IMR-90 (cell line): Measurements from ENCODE around the gene OR2T11. TPM values are rescaled to one million over a fixed set of nuclear protein-coding genes. Genes with fewer than 3 reads are reported as not detected.

ENCODE experiments used
- ATAC-seq: fragments of 200-7000 bp; cut with Tn5 transposase; 2 replicates; pipeline ENCODE4 v1.9.1; 2020; ENCODE audit warnings: low read depth, mild to moderate bottlenecking, moderate library complexity
- BruUV-seq: library from RNA; stranded (reverse); fragments of 400-500 nt; replicated peaks from 2 replicates; lab custom pipeline; 2021; lab: Mats Ljungman, UMichigan
- CTCF ChIA-PET: fragments of 300-600 bp; formaldehyde crosslinking; extraction: SDS; loops from one replicate; lab custom pipeline; 2021; ENCODE audit warnings: antibody characterized with exemption; lab: Yijun Ruan, JAX
- POLR2A ChIA-PET: fragments of 300-600 bp; sonication (Branson Sonifier 250); formaldehyde crosslinking; loops from one replicate; lab custom pipeline; 2022; ENCODE audit warnings: antibody characterized with exemption; ENCODE audit not compliant: unreplicated experiment; lab: Charles Lee
- DNase-seq: peaks from one replicate; pipeline ENCODE4 v3.0.0; 2013
- H2AFZ ChIP-seq: replicated peaks from 2 replicates; pipeline ENCODE3; 2013; ENCODE audit warnings: low read length, mild to moderate bottlenecking; ENCODE audit not compliant: poor library complexity
- H2AK5ac ChIP-seq: 2 replicates; pipeline ENCODE4 v1.6.1; 2013; ENCODE audit warnings: low read depth, low read length, inconsistent platforms
- H2AK9ac ChIP-seq: replicated peaks from 2 replicates; pipeline ENCODE3; 2013; ENCODE audit warnings: mild to moderate bottlenecking, low read depth, low read length, moderate library complexity; ENCODE audit not compliant: poor library complexity
- H2BK120ac ChIP-seq: 2 replicates; pipeline ENCODE4 v1.6.1; 2013; ENCODE audit warnings: low read depth, low read length, inconsistent platforms
- H2BK15ac ChIP-seq: 3 replicates; pipeline ENCODE4 v1.6.1; 2013; ENCODE audit warnings: low read depth, low read length, inconsistent platforms
- H2BK20ac ChIP-seq: 2 replicates; pipeline ENCODE4 v1.6.1; 2013; ENCODE audit warnings: low read depth, mild to moderate bottlenecking, inconsistent platforms, low read length, moderate library complexity
- H2BK5ac ChIP-seq: 2 replicates; pipeline ENCODE4 v1.6.1; 2013; ENCODE audit warnings: mild to moderate bottlenecking, low read depth, low read length, inconsistent platforms; ENCODE audit not compliant: poor library complexity, severe bottlenecking
- H3K14ac ChIP-seq: replicated peaks from 2 replicates; pipeline ENCODE4 v1.6.1; 2013; ENCODE audit warnings: low read depth, low read length, inconsistent platforms
- H3K18ac ChIP-seq: 2 replicates; pipeline ENCODE4 v1.6.1; 2013; ENCODE audit warnings: low read depth, low read length, control low read depth
- H3K23ac ChIP-seq: 2 replicates; pipeline ENCODE4 v1.6.1; 2013; ENCODE audit warnings: low read depth, low read length, inconsistent platforms
- H3K27ac ChIP-seq: 2 replicates; pipeline ENCODE4 v1.5.1; 2013; ENCODE audit warnings: mild to moderate bottlenecking, control low read depth, low read length; ENCODE audit not compliant: insufficient read depth
- H3K27me3 ChIP-seq: 2 replicates; pipeline ENCODE4 v1.6.1; 2013; ENCODE audit warnings: low read length; ENCODE audit not compliant: control insufficient read depth, insufficient read depth
- H3K36me3 ChIP-seq: 2 replicates; pipeline ENCODE4 v1.6.1; 2013; ENCODE audit warnings: low read length, mixed read lengths; ENCODE audit not compliant: control insufficient read depth, insufficient read depth
- H3K4ac ChIP-seq: 2 replicates; pipeline ENCODE4 v1.6.1; 2013; ENCODE audit warnings: low read depth, low read length, inconsistent platforms
- H3K4me1 ChIP-seq: 2 replicates; pipeline ENCODE4 v1.6.1; 2013; ENCODE audit warnings: low read length, mixed read lengths; ENCODE audit not compliant: control insufficient read depth, insufficient read depth
- H3K4me2 ChIP-seq: 2 replicates; pipeline ENCODE4 v1.6.1; 2013; ENCODE audit warnings: low read depth, mild to moderate bottlenecking, control low read depth, low read length, moderate library complexity
- H3K4me3 ChIP-seq: 2 replicates; pipeline ENCODE4 v1.5.1; 2013; ENCODE audit warnings: low read depth, mild to moderate bottlenecking, control low read depth, low read length, moderate library complexity; ENCODE audit not compliant: insufficient read depth
- H3K56ac ChIP-seq: 2 replicates; pipeline ENCODE4 v1.6.1; 2013; ENCODE audit warnings: low read length, inconsistent platforms; ENCODE audit not compliant: insufficient read depth; ENCODE audit errors: extremely low read depth
- H3K79me1 ChIP-seq, 2 experiments: 2 replicates each; pipeline ENCODE4 v1.6.1; 2013; ENCODE audit warnings: low read length in 2 of 2, inconsistent platforms in 1 of 2, low read depth in 1 of 2
- H3K9ac ChIP-seq: 2 replicates; pipeline ENCODE4 v1.6.1; 2013; ENCODE audit warnings: low read depth, low read length, control low read depth
- H3K9me1 ChIP-seq: 2 replicates; pipeline ENCODE4 v1.6.1; 2013; ENCODE audit warnings: low read length, inconsistent platforms; ENCODE audit not compliant: insufficient read depth
- H3K9me3 ChIP-seq: 2 replicates; pipeline ENCODE4 v1.6.1; 2013; ENCODE audit warnings: low read length; ENCODE audit not compliant: control insufficient read depth, insufficient read depth
- H4K20me1 ChIP-seq: 2 replicates; pipeline ENCODE4 v1.6.1; 2013; ENCODE audit warnings: low read length, inconsistent platforms; ENCODE audit not compliant: insufficient read depth
- H4K5ac ChIP-seq: 2 replicates; pipeline ENCODE4 v1.6.1; 2013; ENCODE audit warnings: mild to moderate bottlenecking, low read depth, low read length, control low read depth
- H4K8ac ChIP-seq, 2 experiments: 2 replicates each; pipeline ENCODE4 v1.6.1; 2013; ENCODE audit warnings: low read depth in 2 of 2, low read length in 2 of 2, control low read depth in 1 of 2, inconsistent platforms in 1 of 2
- H4K91ac ChIP-seq: 2 replicates; pipeline ENCODE4 v1.6.1; 2013; ENCODE audit warnings: low read depth, low read length, inconsistent platforms; ENCODE audit not compliant: insufficient read depth
- BHLHE40 ChIP-seq: fragments of 150-350 bp; IDR thresholded peaks from 2 replicates; pipeline ENCODE4 v1.6.1; 2016; ENCODE audit warnings: mild to moderate bottlenecking, low read depth, low read length
- CEBPB ChIP-seq: IDR thresholded peaks from 2 replicates; pipeline ENCODE4 v1.6.1; 2012; ENCODE audit warnings: low read depth, low read length, improper control_type of control experiment
- CTCF ChIP-seq: conservative IDR thresholded peaks from 2 replicates; pipeline ENCODE4 v1.5.1; 2012; ENCODE audit warnings: mild to moderate bottlenecking, low read depth, low read length, improper control_type of control experiment
- ELK1 ChIP-seq: fragments of 150-350 bp; IDR thresholded peaks from 2 replicates; pipeline ENCODE4 v1.6.1; 2016; ENCODE audit warnings: low read depth, mild to moderate bottlenecking, low read length, moderate library complexity, borderline replicate concordance
- MAFK ChIP-seq: IDR thresholded peaks from 2 replicates; pipeline ENCODE4 v1.6.1; 2012; ENCODE audit warnings: low read depth, low read length, improper control_type of control experiment
- MXI1 ChIP-seq: IDR thresholded peaks from 2 replicates; pipeline ENCODE4 v1.6.1; 2012; ENCODE audit warnings: low read depth, mild to moderate bottlenecking, low read length, moderate library complexity, borderline replicate concordance
- NFE2L2 ChIP-seq: fragments of 150-350 bp; IDR thresholded peaks from 2 replicates; pipeline ENCODE4 v1.6.1; 2016; ENCODE audit warnings: low read depth, mild to moderate bottlenecking, low read length
- POLR2A ChIP-seq: IDR thresholded peaks from 2 replicates; pipeline ENCODE4 v1.6.1; 2012; ENCODE audit warnings: mild to moderate bottlenecking, low read depth, low read length
- RAD21 ChIP-seq: IDR thresholded peaks from 2 replicates; pipeline ENCODE4 v1.6.1; 2012; ENCODE audit warnings: low read length, improper control_type of control experiment
- RCOR1 ChIP-seq: IDR thresholded peaks from 2 replicates; pipeline ENCODE4 v1.6.1; 2012; ENCODE audit warnings: mild to moderate bottlenecking, low read length, improper control_type of control experiment; ENCODE audit not compliant: insufficient replicate concordance
- RFX5 ChIP-seq: IDR thresholded peaks from 2 replicates; pipeline ENCODE4 v1.8.0; 2012; ENCODE audit warnings: low read depth, mild to moderate bottlenecking, low read length, moderate library complexity
- SMC3 ChIP-seq: fragments of 150-350 bp; IDR thresholded peaks from 2 replicates; pipeline ENCODE4 v1.6.1; 2016; ENCODE audit warnings: low read depth, mild to moderate bottlenecking, antibody characterized with exemption, low read length, moderate library complexity
- USF2 ChIP-seq: fragments of 150-350 bp; IDR thresholded peaks from 2 replicates; pipeline ENCODE4 v1.6.1; 2017; ENCODE audit warnings: mild to moderate bottlenecking, antibody characterized with exemption, low read length, low read depth
- WGBS, 2 experiments: methylation state at CpG; one replicate each; pipeline versions ENCODE4 v1.1.5 to v1.1.7; 2013; ENCODE audit warnings: missing lambda C conversion rate in 2 of 2; ENCODE audit not compliant: insufficient read length in 1 of 2; ENCODE audit errors: extremely low coverage in 2 of 2; 5-methylcytosine and 5-hydroxymethylcytosine counted together
- dilution Hi-C: fragments of 300-500 bp; cut with HindIII; formaldehyde crosslinking; loops from one replicate; pipeline ENCODE4 v1.14.3; 2018; ENCODE audit warnings: low sequenced_read_pairs; ENCODE audit not compliant: unreplicated experiment
- in situ Hi-C: fragments of 300-500 bp; cut with MboI; formaldehyde crosslinking; loops from 3 replicates; pipeline ENCODE4 v1.14.3; 2019; ENCODE audit warnings: low sequenced_read_pairs, inconsistent platforms, mixed read lengths
- intact Hi-C: fragments of 100-400 bp; cut with micrococcal nuclease; formaldehyde crosslinking; loops from 2 replicates; pipeline ENCODE4 v1.10.0; 2022
- polyA plus RNA-seq, 3 experiments: library from polyadenylated mRNA; depleted of rRNA; stranded (reverse); fragments of >200 nt; gene quantifications; 2 replicates each; pipeline ENCODE4 v1.2.3, GENCODE V29; 2012; ENCODE audit warnings: low replicate concordance in 1 of 3
- total RNA-seq: library from RNA; depleted of rRNA; stranded (reverse); fragments of >200 nt; gene quantifications from 2 replicates; pipeline ENCODE4 v1.2.3, GENCODE V29; 2012

OR2T11 gene
- total and polyA plus RNA-seq, 2 of the 4 experiments (the other 2 are of a cell fraction) = not detected

- Histone ChIP-seq H2BK20ac (no peak overlapping the region), H3K14ac (no peak overlapping the region), H2BK5ac (no peak overlapping the region), H2AK9ac (no peak overlapping the region), H3K4me1 (no peaks in the 10 kb centered on the region), H3K4me2 (no peak overlapping the region), H4K5ac (no peak overlapping the region), H3K9me1 (no peaks in the 10 kb centered on the region), H3K23ac (no peak overlapping the region), H3K56ac (no peak overlapping the region), H3K36me3 (no peaks in the 10 kb centered on the region), H3K9ac (no peak overlapping the region), H3K4me3 (no peak overlapping the region), H3K18ac (no peak overlapping the region), H2BK15ac (no peak overlapping the region), H3K4ac (no peak overlapping the region), H3K27ac (no peak overlapping the region), H2AFZ (no peak overlapping the region), H3K27me3 (no peaks in the 10 kb centered on the region), H2AK5ac (no peak overlapping the region), H3K79me1 (no peaks in the 10 kb centered on the region), H4K91ac (no peak overlapping the region), H3K9me3 (peaks cover 3% of the 10 kb centered on the region; the same call in 1 of the 2 replicates), H2BK120ac (no peak overlapping the region), H4K8ac (no peak overlapping the region), H4K20me1 (no peaks in the 10 kb centered on the region)
- dilution Hi-C loops (no loop called here), in situ Hi-C loops (no loop called here), intact Hi-C loops (no loop called here)
- no CpG with 5 or more reads among the region's 3 CpGs for WGBS, 2 experiments
- DNase-seq = no peak
- ChIA-PET CTCF (no interaction called here), POLR2A (no interaction called here)
- TF ChIP-seq RFX5 (no peak), BHLHE40 (no peak), NFE2L2 (no peak), RAD21 (no peak), MAFK (no peak), MXI1 (no peak), POLR2A (no peak), SMC3 (no peak), CEBPB (no peak), USF2 (no peak), CTCF (no peak), ELK1 (no peak), RCOR1 (no peak)
- no TSS peak for BruUV-seq
- no peak for ATAC-seq
Measured at GRCh38 chr1:248589334-248589733, 45.6 kb downstream of the OR2T11 start.
